GM18909 (cell line): ENCODE results near the gene NMB.
"Not testable (repeated sequence)": the region's sequence is repeated elsewhere in the genome, so short reads cannot be mapped to it uniquely, and the experiment has no call there.

Source experiments
- ATAC-seq: cut with Tn5 transposase; IDR thresholded peaks from one replicate; pipeline ENCODE4 v1.9.1; 2021; ENCODE audit warnings: mild to moderate bottlenecking; ENCODE audit not compliant: unreplicated experiment, poor library complexity

The NMB gene, protein sequence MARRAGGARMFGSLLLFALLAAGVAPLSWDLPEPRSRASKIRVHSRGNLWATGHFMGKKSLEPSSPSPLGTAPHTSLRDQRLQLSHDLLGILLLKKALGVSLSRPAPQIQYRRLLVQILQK

DNA sequence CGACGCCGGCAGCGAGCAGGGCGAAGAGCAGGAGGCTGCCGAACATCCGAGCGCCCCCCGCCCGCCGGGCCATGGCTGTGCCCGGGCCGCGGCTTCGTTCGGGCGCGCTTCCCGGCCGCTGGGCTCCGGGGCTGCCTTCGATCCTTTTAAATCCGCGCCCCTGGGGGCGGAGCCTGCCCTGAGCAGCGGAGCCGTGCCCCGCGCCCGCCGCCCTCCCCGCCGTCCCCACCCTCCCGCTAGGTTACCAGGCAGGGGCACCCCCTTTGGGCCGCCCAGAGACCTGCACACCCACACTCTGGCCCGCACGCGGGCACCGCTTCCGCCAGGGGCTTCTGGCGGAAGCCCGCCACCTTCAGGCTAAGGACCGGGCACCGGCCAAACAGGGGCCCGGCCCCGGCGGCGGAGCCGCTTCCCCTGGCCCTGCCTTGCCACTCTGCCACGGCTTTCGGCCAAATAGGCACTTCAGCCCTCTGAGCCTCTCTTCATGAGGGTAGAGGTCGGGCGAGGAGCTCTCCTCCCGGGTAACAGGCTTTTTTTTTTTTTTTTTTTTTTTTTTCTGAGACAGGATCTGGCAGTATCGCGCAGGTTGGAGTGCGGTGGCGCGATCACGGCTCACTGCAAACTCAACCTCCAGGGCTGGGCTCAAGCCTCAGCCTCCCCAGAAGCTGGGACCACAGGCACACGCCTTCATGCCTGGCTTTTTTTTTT is at the start of gene NMB:
Gene NMB, minus strand, starts transcription at position 120 of the 708 bp plus-strand sequence. Its CDS starts 47 bp downstream, at position 73.
- ATAC-seq: peak; percentile 74

DNA sequence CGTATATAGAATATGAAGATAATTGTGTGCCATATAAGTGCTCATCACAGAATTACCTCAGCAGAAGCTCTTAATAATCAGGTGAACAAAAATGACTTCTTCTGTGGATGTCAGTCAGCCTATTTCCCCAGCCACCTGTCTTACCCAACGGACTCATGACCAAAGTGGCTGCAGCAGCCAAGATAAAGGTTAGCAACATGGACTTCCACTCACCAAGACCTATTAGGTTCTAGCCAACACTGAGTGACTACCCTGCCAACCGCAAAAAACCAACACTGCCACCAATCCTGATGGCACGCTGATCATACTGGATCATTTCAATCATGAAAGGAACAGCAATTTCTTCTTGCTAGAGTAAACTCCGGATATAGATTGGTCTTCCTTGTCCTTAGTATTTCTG is 45.8 kb upstream of the NMB start:
- ATAC-seq: no peak

DNA sequence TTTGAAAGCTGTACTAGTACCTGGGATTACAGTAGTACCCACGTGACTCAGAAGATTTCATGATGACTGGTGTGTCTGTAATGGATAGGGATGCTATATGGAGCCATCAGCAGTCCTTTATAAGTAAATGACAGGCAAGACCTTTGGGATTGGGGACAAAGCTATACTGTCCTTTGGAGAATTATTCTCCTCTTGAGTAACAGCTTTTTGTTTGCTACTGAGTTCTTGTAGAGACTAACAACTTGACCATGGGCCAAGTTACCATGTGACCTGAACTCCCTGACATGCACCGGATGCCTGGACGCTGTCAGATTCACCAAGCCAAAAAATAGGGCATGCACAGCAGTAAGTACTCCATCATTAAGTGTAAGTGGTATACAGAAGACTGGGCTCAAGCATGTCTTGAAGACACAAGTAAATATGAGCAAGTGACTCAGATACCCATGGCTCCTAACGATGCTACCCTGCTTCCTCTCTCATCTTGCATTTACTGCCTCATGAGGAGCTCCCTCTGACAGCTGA is 45.0 kb upstream of the NMB start:
- no peak for ATAC-seq

DNA sequence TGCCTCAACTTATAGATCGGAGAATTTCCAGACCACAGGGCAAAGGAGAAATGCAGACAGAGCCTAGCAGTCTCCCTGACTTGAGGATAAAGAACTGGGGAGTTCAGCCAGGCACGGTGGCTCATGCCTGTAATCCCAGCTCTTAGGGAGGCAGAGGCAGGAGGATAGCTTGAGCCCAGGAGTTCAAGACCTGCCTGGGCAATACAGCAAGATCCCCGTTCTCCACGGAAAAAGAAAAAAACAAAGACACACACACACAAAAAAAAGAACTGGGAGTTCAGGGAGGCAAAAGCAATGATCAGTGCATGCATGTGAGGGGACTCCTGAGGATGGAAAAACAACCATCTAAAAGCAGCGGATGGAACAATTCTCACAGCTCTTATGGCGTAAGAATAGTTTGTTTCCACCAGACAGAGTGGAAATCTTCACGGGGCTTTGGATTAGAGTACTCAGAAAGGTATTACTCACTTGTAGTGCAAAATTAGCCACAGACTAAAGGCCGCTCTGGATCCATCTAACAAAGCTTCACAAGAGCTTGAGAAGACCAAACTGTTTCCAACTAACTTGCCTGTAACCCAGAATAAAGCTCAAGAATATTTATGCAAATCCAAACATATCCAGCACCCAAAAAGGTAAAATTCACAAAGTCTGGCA is 41.7 kb upstream of the NMB start:
- no peak for ATAC-seq

DNA sequence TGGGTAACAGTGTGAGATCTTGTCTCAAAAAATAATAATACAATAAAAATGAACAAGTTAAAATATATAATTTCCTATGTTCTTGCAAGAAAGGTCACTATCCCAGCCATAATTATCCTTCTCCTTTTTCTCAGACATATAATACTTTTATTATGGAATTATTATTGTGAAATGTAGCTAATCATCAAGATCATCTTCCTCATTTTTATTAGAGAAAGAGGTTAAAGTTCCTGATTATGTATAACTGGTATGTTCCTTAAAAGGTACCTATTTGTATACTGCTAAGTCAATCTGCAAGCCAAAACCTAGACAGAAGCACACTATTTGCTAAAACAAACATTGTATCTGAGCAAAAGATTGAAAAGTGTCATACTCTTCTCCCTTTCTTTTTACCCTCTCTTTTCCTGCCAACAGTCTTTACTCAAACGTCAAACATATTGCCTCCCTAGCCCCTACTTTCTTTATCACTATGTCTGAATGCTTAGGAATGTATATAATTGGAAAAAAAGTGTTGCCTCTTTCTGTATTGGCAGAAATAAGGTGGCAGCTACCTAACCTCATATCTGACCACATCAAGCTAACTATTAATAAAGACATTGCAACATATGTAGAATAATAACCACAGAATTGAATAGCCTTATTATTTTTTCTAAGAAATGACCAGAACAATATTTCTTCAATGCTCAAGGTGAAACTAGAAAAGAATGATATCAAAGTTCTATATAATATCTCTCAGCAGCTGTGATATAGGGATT is 39.4 kb upstream of the NMB start:
- ATAC-seq: no peak

DNA sequence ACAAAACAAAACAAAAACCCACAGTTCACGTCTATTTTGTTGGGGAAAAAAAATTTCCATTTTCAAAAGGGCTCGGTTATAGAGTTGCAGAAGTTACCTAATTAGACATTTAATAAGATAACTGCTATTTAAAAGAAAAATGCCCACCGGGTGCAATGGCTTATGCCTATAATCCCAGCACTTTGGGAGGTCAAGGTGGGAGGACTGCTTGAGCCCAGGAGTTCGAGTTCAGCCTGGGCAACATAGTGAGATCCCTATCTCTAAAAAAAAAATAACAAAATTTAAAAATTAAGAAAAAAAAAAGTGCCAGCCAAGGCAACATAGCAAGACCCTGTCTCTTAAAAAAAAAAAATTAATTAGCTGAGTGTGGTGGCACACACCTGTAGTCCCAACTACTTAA is 38.8 kb upstream of the NMB start:
- ATAC-seq: no peak

DNA sequence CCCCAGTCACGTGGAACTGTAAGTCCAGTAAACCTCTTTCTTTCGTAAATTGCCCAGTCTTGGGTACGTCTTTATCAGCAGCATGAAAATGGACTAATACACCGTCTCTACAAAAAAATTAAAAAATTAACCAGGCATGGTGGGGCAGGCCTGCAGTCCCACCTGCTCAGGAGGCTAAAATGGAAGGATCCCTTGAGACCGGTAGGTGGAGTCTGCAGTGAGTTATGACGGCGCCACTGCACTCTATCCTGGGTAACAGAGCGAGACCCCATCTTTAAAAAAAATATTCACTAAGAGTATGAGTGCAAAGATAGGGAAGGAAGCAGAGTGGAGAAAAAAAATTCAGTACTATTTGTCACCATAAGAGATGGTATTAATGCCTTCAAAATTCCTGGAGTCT is 32.3 kb upstream of the NMB start:
- no peak for ATAC-seq

DNA sequence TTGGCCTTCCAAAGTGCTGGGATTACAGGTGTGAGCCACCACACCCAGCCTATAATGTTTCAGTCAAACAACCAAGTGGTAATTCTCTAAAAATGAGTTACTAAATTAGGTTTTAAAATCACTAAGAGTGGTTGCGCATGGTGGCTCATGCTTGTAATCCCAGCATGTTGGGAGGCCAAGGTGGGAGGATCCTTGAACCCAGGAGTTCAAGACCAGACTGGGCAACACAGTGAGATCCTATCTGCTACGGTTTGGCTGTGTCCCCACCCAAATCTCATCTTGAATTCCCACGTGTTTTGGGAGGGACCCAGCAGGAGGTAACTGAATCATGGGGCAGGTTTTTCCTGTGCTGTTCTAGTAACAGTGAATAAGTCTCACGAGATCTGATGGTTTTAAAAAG is 31.9 kb upstream of the NMB start:
- ATAC-seq: no peak

DNA sequence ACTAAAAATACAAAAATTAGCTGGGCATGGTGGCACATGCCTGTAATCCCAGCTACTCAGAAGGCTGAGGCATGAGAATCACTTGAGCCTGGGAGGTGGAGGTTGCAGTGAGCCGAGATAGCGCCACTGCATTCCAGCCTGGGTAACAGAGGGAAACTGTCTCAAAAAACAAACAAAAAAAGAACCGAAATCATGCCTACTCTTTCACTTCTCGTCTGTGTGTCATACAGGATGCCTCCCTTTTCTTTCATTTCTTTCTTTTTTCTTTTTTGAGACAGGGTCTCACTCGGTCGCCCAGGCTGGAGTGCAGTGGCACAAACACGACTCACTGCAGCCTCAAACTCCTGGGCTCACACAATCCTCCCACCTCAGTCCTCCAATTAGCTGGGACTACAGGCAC is 28.4 kb upstream of the NMB start:
- ATAC-seq: not testable (repeated sequence)

DNA sequence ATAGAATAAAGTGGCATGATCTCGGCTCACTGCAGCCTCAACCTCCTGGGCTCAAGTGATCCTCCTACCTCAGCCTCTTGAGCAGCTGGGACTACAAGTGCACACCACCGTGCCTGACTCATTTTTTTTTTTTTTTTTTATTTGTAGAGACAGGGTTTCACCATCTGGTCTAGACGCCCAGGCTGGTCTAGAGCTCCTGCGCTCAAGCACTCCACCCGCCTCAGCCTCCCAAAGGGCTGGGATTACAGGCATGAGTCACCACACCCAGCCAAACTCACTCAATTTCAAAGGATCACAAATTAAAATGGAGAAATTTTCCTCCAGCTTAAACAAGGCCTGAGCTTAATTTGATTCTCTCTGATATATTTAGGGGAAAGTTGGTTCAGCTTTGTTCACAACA is 27.3 kb upstream of the NMB start:
- no peak for ATAC-seq

DNA sequence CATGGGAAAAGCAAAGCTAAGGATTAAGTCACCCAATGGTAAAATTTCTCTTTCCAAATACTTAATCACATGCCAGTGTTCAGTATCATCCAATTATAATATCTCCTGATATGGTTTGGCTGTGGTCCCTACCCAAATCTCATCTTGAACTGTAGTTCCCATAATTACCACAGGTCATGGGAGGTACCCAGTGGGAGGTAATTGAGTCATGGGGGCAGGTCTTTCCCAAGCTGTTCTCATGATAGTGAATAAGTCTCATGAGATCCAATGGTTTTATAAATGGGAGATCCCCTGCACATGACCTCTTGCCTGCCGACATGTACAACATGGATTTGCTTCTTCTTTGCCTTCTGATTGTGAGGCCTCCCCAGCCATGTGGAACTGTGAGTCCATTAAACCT is 26.1 kb upstream of the NMB start:
- no peak for ATAC-seq

DNA sequence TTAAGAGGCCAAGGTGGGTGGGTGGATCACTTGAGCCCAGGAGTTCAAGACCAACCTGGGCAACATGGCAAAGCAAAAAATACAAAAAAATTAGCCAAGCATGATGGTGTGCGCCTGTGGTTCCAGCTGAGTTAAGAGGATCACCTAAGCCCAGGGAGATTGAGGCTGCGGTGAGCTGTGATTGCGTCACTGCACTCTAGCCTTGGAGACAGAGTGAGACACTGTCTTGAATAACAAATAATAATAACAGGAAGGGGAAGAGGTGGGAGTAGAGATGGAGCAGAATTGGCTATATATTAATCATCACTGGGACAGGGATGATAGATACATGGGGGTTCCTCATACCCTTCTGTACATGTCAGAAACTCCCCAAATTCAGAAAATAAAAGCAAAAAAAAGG is 23.8 kb upstream of the NMB start:
- no peak for ATAC-seq

DNA sequence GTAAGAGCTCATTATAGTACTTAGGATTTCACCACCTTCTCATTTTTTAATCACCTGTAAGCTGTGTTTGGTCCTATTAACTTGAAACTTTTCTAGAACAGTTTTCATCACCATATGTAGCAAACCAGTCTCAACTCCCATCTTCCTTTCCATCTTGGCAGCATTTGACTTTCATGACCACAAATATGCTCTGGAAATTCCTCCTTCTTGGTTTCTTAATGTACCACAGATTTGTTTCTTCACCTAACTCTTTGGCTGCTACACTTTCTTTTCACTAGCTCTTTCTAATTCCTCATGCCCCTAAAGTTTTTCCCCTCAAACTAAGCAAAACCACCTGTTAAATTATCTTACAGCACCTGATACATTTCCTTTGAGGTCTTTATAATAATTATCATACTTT is 13.2 kb upstream of the NMB start:
- ATAC-seq: no peak

DNA sequence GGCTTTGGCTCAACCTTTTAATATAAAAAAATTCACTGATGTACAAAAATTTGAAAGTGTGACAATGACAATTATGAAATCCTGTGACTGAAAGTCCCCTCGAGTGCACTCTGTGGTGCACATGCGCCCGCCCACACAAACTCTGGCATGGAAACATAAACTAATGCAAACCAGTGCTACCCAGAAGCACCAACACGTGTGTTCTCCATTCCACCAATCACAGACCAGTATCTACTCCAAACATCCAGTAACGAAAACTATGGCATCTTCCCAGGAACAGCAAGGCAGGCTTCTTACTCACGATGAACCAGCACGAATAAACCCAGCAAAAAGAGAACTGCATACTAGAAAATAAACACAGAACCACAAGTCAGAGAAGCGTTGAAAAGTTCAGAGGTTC is 11.7 kb upstream of the NMB start:
- ATAC-seq: no peak

DNA sequence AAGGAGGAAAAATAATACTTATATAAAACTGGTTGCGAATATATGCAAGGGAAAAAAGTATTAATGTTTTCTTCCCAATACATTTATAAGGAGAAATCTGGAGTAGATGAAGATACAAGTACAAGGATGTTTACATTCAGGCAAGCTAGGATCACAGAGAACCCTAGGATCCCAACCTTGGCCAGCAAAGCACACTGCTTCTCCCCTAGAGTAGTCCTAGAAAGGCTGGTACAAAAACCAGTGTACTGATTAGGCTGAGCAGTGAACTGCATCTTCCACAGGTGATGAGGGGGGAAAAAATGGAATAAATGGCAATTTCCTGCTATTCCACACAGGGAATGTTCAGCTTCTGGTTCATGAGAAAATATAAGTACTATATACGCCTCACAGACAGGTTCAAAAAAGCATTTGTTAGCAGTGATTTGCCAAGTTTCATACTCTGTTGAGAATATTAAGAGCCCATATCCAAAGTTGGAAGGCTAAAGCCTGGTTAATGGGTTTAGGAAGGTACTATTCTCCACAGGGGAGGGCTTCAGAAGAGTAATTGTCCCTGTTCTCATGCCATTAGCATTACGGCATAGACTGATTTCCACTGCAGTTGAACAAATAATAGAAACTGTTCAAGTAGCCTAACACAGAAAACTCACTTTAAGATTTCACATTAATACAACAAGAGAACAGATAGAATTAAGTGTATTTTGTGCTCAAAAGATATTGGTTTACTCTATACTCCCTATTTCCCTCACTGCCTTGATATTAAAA is 10.4 kb upstream of the NMB start:
- no peak for ATAC-seq

DNA sequence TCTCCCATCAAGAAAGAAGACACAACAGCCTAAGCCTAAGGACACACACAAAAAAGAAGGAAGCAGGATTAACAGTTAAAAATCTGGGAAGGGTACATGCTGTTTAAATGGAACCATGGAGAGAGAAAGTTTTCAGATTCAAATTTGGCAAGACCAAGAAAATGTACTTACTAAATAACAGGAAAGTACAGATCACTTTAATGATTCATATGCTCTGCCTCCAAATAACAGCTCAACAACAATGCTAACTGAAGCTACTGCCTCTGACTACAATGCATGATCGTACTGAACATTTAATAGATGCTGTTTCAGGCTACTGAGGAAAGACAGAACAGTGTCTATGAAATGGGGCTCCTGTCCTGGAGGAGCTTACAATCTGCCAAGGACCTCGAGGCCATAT is 8.4 kb upstream of the NMB start:
- ATAC-seq: no peak

DNA sequence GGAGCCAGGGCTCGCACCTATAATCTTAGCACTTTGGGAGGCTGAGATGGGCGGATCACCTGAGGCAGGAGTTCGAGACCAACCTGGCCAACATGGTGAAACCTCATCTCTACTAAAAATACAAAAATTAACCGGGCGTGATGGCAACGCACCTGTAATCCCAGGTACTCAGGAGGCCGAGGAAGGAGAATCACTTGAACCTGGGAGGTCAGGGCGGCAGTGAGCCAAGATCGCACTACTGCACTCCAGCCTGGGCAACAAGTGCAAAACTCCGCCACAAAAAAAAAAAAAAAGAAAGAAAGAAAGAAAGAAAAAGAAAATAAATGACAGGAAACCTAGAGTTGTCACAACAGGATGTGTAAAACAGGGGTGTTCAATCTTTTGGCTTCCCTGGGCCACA is 3.0 kb upstream of the NMB start:
- no peak for ATAC-seq

DNA sequence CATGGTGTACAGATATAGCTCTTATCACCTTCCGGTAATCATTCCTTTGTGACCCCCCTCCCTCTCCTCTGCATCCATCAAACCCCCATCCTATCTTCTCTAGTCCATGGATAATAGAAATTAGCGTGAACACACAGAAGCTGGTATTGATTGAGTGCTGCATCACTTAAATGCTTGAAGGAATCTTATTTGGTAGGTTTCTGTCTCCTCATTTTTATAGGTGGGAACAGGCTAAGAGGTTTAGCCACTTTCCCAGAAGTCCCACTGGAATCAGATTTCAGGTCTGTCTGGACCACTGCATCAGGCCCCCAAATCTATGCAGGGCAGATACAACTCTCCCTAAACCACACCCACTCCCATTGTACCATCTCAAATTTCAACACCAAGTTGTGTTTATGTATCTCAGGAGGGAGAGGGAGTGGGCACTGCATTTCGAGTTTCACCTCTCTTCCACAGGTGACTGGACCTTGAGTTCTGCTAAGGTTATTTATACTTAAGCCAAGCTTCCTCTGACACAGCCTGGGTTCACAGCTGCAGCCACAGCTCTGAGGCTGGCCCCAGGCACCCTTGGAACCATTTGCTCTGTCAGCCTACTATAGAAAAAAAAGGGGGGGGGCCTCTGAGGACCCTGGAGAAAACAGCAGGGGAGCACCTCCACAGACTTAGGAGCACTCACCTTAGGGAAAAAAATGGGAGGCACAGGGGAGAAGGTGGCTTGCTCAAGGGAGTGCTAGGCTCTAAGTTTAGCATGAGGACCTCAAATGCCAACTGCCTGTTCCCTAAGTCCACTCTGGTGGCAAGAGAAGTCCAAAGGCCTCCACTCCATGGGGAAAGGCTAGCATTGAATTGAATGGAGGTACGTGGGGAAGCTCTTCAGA is 2.1 kb upstream of the NMB start:
- ATAC-seq: no peak

DNA sequence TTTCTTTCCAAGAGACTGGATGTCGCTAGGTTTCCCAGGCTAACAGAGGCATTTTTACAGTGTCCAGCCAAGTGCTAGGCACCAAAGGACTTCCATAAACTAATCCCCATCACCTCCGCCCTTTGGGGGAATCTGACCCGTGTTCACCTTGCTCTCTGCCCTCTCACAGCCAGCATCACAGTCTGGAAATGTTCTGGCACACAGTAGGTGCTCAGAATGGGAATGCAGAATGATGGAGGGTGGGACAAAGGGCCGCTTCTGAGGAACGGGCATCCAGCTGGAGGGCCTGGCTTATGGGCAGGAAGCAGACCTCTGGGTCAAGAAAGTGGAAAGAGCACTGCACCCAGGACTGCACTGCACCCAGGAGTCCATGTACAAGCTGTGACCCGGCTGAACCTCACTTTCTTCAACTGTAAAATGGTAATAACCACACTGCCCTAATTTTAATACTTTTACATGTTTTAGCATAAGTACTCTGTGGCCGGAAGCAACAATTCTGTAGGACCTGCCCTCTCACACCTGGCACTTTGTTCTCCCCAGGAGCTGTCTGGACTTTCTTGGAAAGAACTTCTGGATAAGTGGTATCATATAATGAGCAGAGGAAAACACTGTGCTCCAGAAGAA is 901 bp upstream of the NMB start:
- no peak for ATAC-seq
